Activated naive CD8-positive, alpha-beta T cell treated with anti-CD3 and anti-CD28 coated beads, Interleukin-2, amount 10 ng/mL, durations not matched to agents 7 days and 5 days (primary cell): Measurements from ENCODE around the gene ARHGDIG. TPM values are rescaled to one million over a fixed set of nuclear protein-coding genes. Genes with fewer than 3 reads are reported as not detected.

ENCODE experiments used
- ATAC-seq: fragments of 150-1000 bp; cut with Tn5 transposase; one replicate; pipeline ENCODE4 v1.10.0; 2021; ENCODE audit warnings: low read depth, moderate library complexity
- POLR2A ChIA-PET: fragments of 350-600 bp; sonication (Branson Sonifier 250); formaldehyde crosslinking; loops from one replicate; lab custom pipeline; 2021; ENCODE audit warnings: antibody characterized with exemption; lab: Charles Lee
- DNase-seq: peaks from one replicate; pipeline ENCODE4 v3.0.0; 2021
- H3K27ac Mint-ChIP-seq: one replicate; pipeline ENCODE4 v1.8.0; 2022; ENCODE audit warnings: mild to moderate bottlenecking, mixed read lengths
- H3K27me3 Mint-ChIP-seq: one replicate; pipeline ENCODE4 v1.8.0; 2022; ENCODE audit warnings: mild to moderate bottlenecking, moderate library complexity, mixed read lengths
- H3K36me3 Mint-ChIP-seq: one replicate; pipeline ENCODE4 v1.8.0; 2021; ENCODE audit warnings: mild to moderate bottlenecking, mixed read lengths
- H3K4me1 Mint-ChIP-seq: one replicate; pipeline ENCODE4 v1.8.0; 2021; ENCODE audit warnings: mixed read lengths
- H3K4me3 Mint-ChIP-seq: one replicate; pipeline ENCODE4 v1.8.0; 2022; ENCODE audit warnings: mild to moderate bottlenecking, moderate library complexity, mixed read lengths
- H3K9me3 Mint-ChIP-seq: one replicate; pipeline ENCODE4 v1.8.0; 2021; ENCODE audit warnings: mixed read lengths
- total RNA-seq, 2 experiments: library from RNA; stranded (reverse); gene quantifications; one replicate each; pipeline ENCODE4 v1.2.3, GENCODE V29; 2021

Gene ARHGDIG
- total RNA-seq, 2 experiments from 2014 or later, result not detected

GRCh38 chr16:279531-279930 is 860 bp upstream of the ARHGDIG start:
- H3K27ac Mint-ChIP-seq, result no peak overlapping the region
- H3K4me1 Mint-ChIP-seq, result peaks cover 5% of the 10 kb centered on the region
- ATAC-seq (no peak), DNase-seq (no peak)
- POLR2A ChIA-PET, result no interaction called here
- H3K27me3 Mint-ChIP-seq, result peaks cover 33% of the 10 kb centered on the region
- H3K4me3 Mint-ChIP-seq, result no peak overlapping the region
- H3K9me3 Mint-ChIP-seq, result no peaks in the 10 kb centered on the region
- H3K36me3 Mint-ChIP-seq, result no peaks in the 10 kb centered on the region

DNA sequence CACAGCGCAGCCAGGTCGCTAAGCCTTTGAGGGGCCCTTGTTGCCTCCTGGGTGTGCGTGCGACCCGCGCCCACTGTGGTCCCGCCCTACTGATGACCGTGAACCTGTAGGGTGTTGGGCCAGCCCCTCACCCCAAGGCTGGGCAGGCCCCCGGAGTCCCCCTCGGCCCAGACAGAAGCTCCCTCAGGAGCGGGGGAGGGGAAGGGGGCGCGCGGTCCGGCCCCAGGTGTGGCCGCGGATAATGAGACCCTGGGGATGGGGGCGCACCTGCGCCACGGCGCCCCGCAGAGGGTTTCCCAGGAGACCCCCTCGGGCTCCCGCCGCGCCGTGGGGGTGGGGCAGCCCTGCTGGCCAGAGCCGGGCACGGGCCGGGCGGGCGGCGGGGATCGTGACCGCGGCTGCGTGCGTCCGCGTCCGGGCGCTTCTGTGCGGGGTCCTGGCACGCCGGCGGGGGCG is 358 bp upstream of the ARHGDIG start:
- H3K9me3 Mint-ChIP-seq, result no peaks in the 10 kb centered on the region
- H3K36me3 Mint-ChIP-seq, result no peaks in the 10 kb centered on the region
- no peak overlapping the region for H3K27ac Mint-ChIP-seq
- peaks cover 5% of the 10 kb centered on the region for H3K4me1 Mint-ChIP-seq
- H3K27me3 Mint-ChIP-seq, result peaks cover 32% of the 10 kb centered on the region
- ATAC-seq (no peak), DNase-seq (no peak)
- no peak overlapping the region for H3K4me3 Mint-ChIP-seq
- POLR2A ChIA-PET, result no interaction called here

- DNase-seq (no peak), ATAC-seq (no peak)
- no peak overlapping the region for H3K27ac Mint-ChIP-seq
- peaks cover 4% of the 10 kb centered on the region for H3K4me1 Mint-ChIP-seq
- H3K36me3 Mint-ChIP-seq, result no peaks in the 10 kb centered on the region
- peaks cover 28% of the 10 kb centered on the region for H3K27me3 Mint-ChIP-seq
- H3K4me3 Mint-ChIP-seq, result no peak overlapping the region
- H3K9me3 Mint-ChIP-seq, result no peaks in the 10 kb centered on the region
- POLR2A ChIA-PET, result no interaction called here
Observed at GRCh38 chr16:280991-281659, 734 bp downstream of the ARHGDIG start.

- H3K4me3 Mint-ChIP-seq, result no peak overlapping the region
- POLR2A ChIA-PET, result no interaction called here
- no peak for DNase-seq
- ATAC-seq, result no peak
- H3K4me1 Mint-ChIP-seq, result peaks cover 3% of the 10 kb centered on the region
- no peak overlapping the region for H3K27ac Mint-ChIP-seq
- H3K36me3 Mint-ChIP-seq, result peaks cover 1% of the 10 kb centered on the region
- H3K27me3 Mint-ChIP-seq, result peaks cover 22% of the 10 kb centered on the region
- H3K9me3 Mint-ChIP-seq, result no peaks in the 10 kb centered on the region
Observed at GRCh38 chr16:281660-282255, 1.4 kb downstream of the ARHGDIG start.

DNA sequence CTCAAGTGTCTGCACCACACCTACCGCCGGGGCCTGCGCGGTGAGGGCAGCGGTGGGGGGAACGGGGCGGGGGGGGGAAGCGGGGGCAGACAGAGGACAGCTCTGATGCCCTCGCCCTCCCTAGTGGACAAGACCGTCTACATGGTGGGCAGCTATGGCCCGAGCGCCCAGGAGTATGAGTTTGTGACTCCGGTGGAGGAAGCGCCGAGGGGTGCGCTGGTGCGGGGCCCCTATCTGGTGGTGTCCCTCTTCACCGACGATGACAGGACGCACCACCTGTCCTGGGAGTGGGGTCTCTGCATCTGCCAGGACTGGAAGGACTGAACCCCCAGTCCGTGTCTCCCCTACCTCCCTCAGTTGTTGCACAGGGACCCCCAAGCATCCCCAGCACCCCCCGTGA is 2.1 kb downstream of the ARHGDIG start:
- Mint-ChIP-seq H3K27ac (no peak overlapping the region), H3K4me1 (peaks cover 3% of the 10 kb centered on the region), H3K27me3 (peaks cover 15% of the 10 kb centered on the region), H3K4me3 (no peak overlapping the region), H3K9me3 (no peaks in the 10 kb centered on the region), H3K36me3 (peaks cover 1% of the 10 kb centered on the region)
- ATAC-seq, result no peak
- DNase-seq, result no peak
- POLR2A ChIA-PET, result no interaction called here

DNA sequence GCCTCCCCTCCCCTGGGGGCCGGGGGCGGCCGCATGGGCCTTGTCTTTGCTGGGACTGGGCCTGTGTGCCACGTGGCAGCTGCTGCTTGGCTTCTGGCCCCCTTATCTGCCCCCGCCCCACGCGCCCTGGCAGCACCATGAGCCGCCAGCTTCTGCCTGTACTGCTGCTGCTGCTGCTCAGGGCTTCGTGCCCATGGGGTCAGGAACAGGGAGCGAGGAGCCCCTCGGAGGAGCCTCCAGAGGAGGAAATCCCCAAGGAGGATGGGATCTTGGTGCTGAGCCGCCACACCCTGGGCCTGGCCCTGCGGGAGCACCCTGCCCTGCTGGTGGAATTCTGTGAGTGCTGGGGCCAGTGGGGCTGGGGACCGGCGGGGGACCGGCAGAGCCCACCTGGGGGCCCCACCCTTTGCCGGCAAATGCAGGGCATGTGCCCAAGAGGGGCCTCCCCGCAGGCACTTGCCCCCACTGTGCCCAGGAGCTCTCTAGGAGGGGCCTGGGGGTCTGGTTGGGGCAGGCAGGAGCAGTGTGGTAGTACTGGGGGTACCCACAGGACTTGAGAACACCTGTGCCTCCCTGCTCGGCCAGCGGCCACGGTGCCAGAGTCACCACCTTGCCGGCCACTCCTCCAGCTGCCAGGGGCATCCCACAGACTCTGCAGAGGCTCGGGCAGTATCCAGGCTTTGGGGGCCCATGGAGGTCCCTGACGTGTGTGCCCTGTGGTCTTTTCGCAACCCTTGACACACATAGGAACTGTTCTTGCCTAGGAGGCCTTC is 2.8 kb downstream of the ARHGDIG start, which contains the start of gene PDIA2:
Gene PDIA2 (plus strand): TSS at position 132 of the 773 bp plus-strand sequence. CDS start 6 bp downstream, at position 138.
- Mint-ChIP-seq H3K27me3 (peaks cover 12% of the 10 kb centered on the region), H3K4me3 (no peak within 1 kb of the TSS), H3K9me3 (no peaks in the 10 kb centered on the region), H3K36me3 (peaks cover 1% of the 10 kb centered on the region), H3K4me1 (peaks cover 3% of the 10 kb centered on the region), H3K27ac (no peak within 1 kb of the TSS)
- ATAC-seq (no peak), DNase-seq (no peak)
- POLR2A ChIA-PET, result no interaction called here

GRCh38 chr16:284204-285120 is 4.1 kb downstream of the ARHGDIG start:
- DNase-seq, result no peak
- Mint-ChIP-seq H3K27ac (no peak overlapping the region), H3K4me1 (no peaks in the 10 kb centered on the region), H3K9me3 (no peaks in the 10 kb centered on the region), H3K36me3 (peaks cover 1% of the 10 kb centered on the region), H3K27me3 (peaks cover 4% of the 10 kb centered on the region), H3K4me3 (no peak overlapping the region)
- no peak for ATAC-seq
- POLR2A ChIA-PET, result no interaction called here

DNA sequence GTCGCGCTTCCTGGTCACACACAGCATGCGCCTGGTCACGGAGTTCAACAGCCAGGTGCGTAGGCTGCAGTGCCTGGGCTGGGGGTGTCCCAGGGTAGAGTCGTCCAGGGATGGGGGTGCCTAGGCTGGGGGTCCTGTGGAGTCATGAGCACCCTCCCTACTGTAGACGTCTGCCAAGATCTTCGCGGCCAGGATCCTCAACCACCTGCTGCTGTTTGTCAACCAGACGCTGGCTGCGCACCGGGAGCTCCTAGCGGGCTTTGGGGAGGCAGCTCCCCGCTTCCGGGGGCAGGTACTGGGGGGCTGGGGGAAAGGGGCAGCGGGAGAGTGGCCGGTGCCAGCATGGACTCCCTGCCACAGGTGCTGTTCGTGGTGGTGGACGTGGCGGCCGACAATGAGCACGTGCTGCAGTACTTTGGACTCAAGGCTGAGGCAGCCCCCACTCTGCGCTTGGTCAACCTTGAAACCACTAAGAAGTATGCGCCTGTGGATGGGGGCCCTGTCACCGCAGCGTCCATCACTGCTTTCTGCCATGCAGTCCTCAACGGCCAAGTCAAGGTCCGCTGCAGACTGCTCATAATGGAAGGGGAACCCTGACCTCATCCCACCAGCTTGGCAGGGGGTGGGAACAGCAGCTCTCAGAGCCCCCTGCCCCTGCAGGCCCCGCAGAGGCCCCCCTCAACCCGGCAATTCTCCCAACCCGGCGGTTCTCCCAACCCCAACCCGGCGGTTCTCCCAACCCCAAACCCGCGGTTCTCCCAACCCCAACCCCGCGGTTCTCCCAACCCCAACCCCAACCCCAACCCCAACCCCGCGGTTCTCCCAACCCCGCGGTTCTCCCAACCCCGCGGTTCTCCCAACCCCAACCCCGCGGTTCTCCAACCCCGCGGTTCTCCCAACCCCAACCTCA is 5.0 kb downstream of the ARHGDIG start:
- Mint-ChIP-seq H3K4me3 (no peak overlapping the region), H3K9me3 (no peaks in the 10 kb centered on the region), H3K4me1 (no peaks in the 10 kb centered on the region), H3K36me3 (peaks cover 1% of the 10 kb centered on the region), H3K27ac (no peak overlapping the region), H3K27me3 (peaks cover 4% of the 10 kb centered on the region)
- POLR2A ChIA-PET, result no interaction called here
- ATAC-seq, result no peak
- no peak for DNase-seq

DNA sequence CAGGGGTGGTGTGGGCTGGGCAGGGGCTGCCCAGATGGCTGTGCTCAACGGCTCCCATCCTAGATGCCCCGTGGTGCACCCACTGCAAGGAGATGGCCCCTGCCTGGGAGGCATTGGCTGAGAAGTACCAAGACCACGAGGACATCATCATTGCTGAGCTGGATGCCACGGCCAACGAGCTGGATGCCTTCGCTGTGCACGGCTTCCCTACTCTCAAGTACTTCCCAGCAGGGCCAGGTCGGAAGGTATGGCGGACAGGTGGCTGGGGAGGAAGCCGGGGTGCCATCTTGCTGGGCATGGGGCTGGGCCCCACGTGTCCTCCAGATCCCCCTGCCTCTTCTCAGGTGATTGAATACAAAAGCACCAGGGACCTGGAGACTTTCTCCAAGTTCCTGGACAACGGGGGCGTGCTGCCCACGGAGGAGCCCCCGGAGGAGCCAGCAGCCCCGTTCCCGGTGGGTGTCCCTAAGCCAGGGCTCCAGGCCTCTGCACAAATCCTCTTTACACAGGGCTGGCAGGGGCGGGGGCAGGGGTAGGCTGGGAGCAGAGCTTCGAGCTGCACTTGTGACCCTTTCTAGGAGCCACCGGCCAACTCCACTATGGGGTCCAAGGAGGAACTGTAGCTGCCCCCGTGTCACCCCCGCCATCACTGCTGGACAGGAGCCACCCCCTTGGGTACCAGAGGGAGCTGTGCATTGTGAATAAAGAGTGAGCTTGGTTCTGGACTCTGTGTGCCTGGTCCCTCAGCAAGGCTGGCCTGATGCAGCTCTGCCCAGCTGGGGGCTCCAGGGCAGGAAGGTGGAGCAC is 6.3 kb downstream of the ARHGDIG start:
- no peaks in the 10 kb centered on the region for H3K9me3 Mint-ChIP-seq
- H3K4me3 Mint-ChIP-seq, result no peak overlapping the region
- H3K27ac Mint-ChIP-seq, result no peak overlapping the region
- no peak for ATAC-seq
- peaks cover 1% of the 10 kb centered on the region for H3K36me3 Mint-ChIP-seq
- H3K4me1 Mint-ChIP-seq, result no peaks in the 10 kb centered on the region
- DNase-seq, result no peak
- H3K27me3 Mint-ChIP-seq, result peaks cover under 1% of the 10 kb centered on the region
- POLR2A ChIA-PET, result no interaction called here

- POLR2A ChIA-PET, result no interaction called here
- Mint-ChIP-seq H3K27me3 (no peaks in the 10 kb centered on the region), H3K36me3 (peaks cover 1% of the 10 kb centered on the region), H3K4me1 (no peaks in the 10 kb centered on the region), H3K27ac (no peak overlapping the region), H3K9me3 (no peaks in the 10 kb centered on the region), H3K4me3 (no peak overlapping the region)
- no peak for DNase-seq
- no peak for ATAC-seq
Observed at GRCh38 chr16:287298-287811, 7.0 kb downstream of the ARHGDIG start.

DNA sequence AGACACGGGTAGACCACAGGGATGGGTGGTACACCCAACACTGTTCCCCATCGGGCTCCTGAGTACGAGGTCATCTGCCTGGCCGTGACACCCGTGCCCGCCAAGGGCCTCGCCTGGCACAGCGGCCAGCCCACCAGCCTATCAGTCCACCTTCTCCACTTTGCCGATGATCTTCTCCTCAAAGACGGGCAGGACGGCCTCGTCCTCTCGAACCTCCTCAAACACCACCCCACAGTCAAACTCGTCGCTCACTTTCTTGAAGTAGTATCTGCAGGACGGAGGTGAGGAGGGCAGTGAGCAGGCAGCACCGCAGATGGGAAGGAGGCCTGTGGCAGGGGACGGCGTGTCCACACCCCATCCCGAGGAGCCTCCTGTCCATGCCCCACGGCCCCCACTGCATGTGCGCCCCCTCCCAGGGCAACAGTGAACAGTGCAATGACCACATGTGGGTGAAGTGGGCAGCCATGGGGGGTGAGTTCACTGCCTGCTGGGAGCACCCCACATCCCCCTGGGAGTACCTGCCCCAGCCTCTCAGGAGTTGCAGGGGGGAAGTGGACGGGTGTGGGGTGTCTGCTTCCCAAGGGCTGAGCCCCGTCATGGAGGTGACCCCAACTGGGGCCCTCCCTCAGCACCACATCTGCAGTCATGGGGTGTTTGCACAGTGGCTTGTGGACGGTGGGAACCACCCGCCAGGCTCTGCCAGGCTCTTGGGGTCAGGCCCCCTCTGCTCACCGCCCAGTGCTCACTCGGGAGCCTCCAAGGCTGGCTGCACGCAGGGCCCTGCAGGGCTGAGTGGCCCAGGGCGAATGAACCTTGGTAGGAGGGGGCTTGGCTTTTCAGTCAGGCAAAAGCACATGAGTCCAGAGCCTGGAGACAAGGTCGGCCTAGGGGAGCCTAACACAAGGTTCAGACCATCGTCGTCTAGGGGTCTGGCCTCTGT is 7.9 kb downstream of the ARHGDIG start:
- Mint-ChIP-seq H3K27ac (no peak overlapping the region), H3K36me3 (peaks cover 1% of the 10 kb centered on the region), H3K9me3 (no peaks in the 10 kb centered on the region), H3K4me3 (no peak overlapping the region), H3K4me1 (no peaks in the 10 kb centered on the region), H3K27me3 (no peaks in the 10 kb centered on the region)
- DNase-seq (no peak), ATAC-seq (no peak)
- POLR2A ChIA-PET, result no interaction called here
